HepG2 (cell line): ENCODE results near the gene IL1A. TPM values are rescaled to one million over a fixed set of nuclear protein-coding genes. Genes with fewer than 3 reads are reported as not detected.

Source experiments
- ATAC-seq: fragments of 200-7000 bp; cut with Tn5 transposase; 3 replicates; pipeline ENCODE4 v1.9.1; 2020; ENCODE audit warnings: mild to moderate bottlenecking, moderate library complexity
- BruUV-seq: library from RNA; stranded (reverse); fragments of 400-500 nt; replicated peaks from 2 replicates; lab custom pipeline; 2021; lab: Mats Ljungman, UMichigan
- CTCF ChIA-PET: fragments of 300-600 bp; formaldehyde crosslinking; extraction: SDS; loops from one replicate; lab custom pipeline; 2021; ENCODE audit warnings: low total read pairs, inconsistent platforms, low intra/inter-chr PET ratio; lab: Yijun Ruan, JAX
- POLR2A ChIA-PET: fragments of 350-600 bp; sonication (Branson Sonifier 250); formaldehyde crosslinking; loops from one replicate; lab custom pipeline; 2020; ENCODE audit warnings: antibody characterized with exemption, inconsistent platforms; lab: Yijun Ruan, JAX
- DNase-seq: peaks from one replicate; pipeline ENCODE4 v3.0.0-alpha.2; 2015; ENCODE audit warnings: low spot score
- FAIRE-seq: peaks from 3 replicates; lab custom pipeline; 2011; peaks lifted over from hg19 to GRCh38; lab: Jason Lieb, UNC
- H2AFZ ChIP-seq: one replicate; pipeline ENCODE4 v1.6.1; 2011; ENCODE audit warnings: low read length, inconsistent platforms
- H3K27ac ChIP-seq: fragments of 300-600 bp; 3 replicates; pipeline ENCODE4 v1.8.0; 2011; ENCODE audit warnings: mixed run types, mild to moderate bottlenecking, mixed read lengths, low read length, inconsistent platforms; ENCODE audit not compliant: insufficient read depth; ENCODE audit errors: extremely low read length
- H3K27me3 ChIP-seq, 2 experiments: fragments of 200-600 bp in 1 of 2; 2 replicates in 1 of 2; 3 replicates in 1 of 2; pipeline versions ENCODE4 v1.6.0 to v1.8.0; 2011; ENCODE audit warnings: low read length in 2 of 2, mild to moderate bottlenecking in 2 of 2, moderate library complexity in 2 of 2, inconsistent platforms in 1 of 2; ENCODE audit not compliant: insufficient read depth in 2 of 2, control insufficient read depth in 1 of 2
- H3K36me3 ChIP-seq, 2 experiments: fragments of 200-600 bp in 1 of 2; replicated peaks in 1 of 2; 2 replicates in 1 of 2; 3 replicates in 1 of 2; pipeline versions ENCODE4 v1.5.1 to v1.8.0; 2011; ENCODE audit warnings: low read length in 2 of 2, inconsistent platforms in 1 of 2; ENCODE audit not compliant: insufficient read depth in 2 of 2, control insufficient read depth in 1 of 2
- H3K4me1 ChIP-seq: 2 replicates; pipeline ENCODE4 v1.5.1; 2012; ENCODE audit warnings: low read length, inconsistent platforms; ENCODE audit not compliant: insufficient read depth
- H3K4me2 ChIP-seq: 2 replicates; pipeline ENCODE4 v1.6.0; 2011; ENCODE audit warnings: low read depth, low read length, inconsistent platforms
- H3K4me3 ChIP-seq, 3 experiments: fragments of 200-600 bp in 1 of 3; sonication (generic), shearing (Covaris generic) in 1 of 3; replicated peaks in 1 of 3; 2 replicates each; pipeline ENCODE4 v1.5.1; 2011 to 2016; ENCODE audit warnings: low read length in 3 of 3, inconsistent platforms in 2 of 3, low read depth in 2 of 3, mild to moderate bottlenecking in 2 of 3, control low read depth in 1 of 3, mixed read lengths in 1 of 3; ENCODE audit not compliant: insufficient read depth in 1 of 3
- H3K79me2 ChIP-seq: one replicate; pipeline ENCODE4 v1.6.1; 2011; ENCODE audit warnings: low read length, inconsistent platforms; ENCODE audit not compliant: insufficient read depth
- H3K9ac ChIP-seq: 2 replicates; pipeline ENCODE4 v1.6.0; 2011; ENCODE audit warnings: mild to moderate bottlenecking, low read depth, low read length, inconsistent platforms; ENCODE audit not compliant: insufficient read depth
- H3K9me3 ChIP-seq: 2 replicates; pipeline ENCODE4 v1.5.1; 2012; ENCODE audit warnings: mild to moderate bottlenecking, low read length
- H4K20me1 ChIP-seq: 2 replicates; pipeline ENCODE4 v1.6.0; 2011; ENCODE audit warnings: inconsistent platforms, mild to moderate bottlenecking, low read length, moderate library complexity; ENCODE audit not compliant: insufficient read depth
- BHLHE40 ChIP-seq: IDR thresholded peaks from 2 replicates; pipeline ENCODE4 v1.6.1; 2011; ENCODE audit warnings: low read length, improper control_type of control experiment
- HNRNPL ChIP-seq: fragments of 200-400 bp; formaldehyde crosslinking; IDR thresholded peaks from 2 replicates; pipeline ENCODE4 v1.6.1; 2017; ENCODE audit warnings: mild to moderate bottlenecking, low read depth, low read length
- NR2F6 ChIP-seq, 2 experiments: IDR thresholded peaks; 2 replicates each; pipeline ENCODE4 v1.6.1; 2016; ENCODE audit warnings: antibody characterized with exemption in 1 of 2, mild to moderate bottlenecking in 1 of 2
- PRMT3 ChIP-seq: sonication (generic); formaldehyde crosslinking; IDR thresholded peaks from 2 replicates; pipeline ENCODE4 v1.8.1; 2022; ENCODE audit warnings: low read depth, mild to moderate bottlenecking, moderate library complexity, missing genetic modification reagents, borderline replicate concordance
- SALL1 ChIP-seq: sonication (generic); formaldehyde crosslinking; IDR thresholded peaks from 2 replicates; pipeline ENCODE4 v1.8.0; 2022; ENCODE audit warnings: mild to moderate bottlenecking, missing genetic modification reagents
- TFAP4 ChIP-seq: sonication (generic); IDR thresholded peaks from 2 replicates; pipeline ENCODE4 v1.6.1; 2016; ENCODE audit warnings: low read depth, borderline replicate concordance
- TFDP1 ChIP-seq: IDR thresholded peaks from 2 replicates; pipeline ENCODE4 v1.6.1; 2016; ENCODE audit warnings: missing compliant biosample characterization, missing genetic modification reagents, borderline replicate concordance
- ZNF263 ChIP-seq: sonication (generic); formaldehyde crosslinking; IDR thresholded peaks from 2 replicates; pipeline ENCODE4 v1.4.0; 2020; ENCODE audit warnings: missing genetic modification reagents
- ZNF615 ChIP-seq: sonication (generic); formaldehyde crosslinking; IDR thresholded peaks from 2 replicates; pipeline ENCODE4 v1.5.0; 2020; ENCODE audit warnings: mild to moderate bottlenecking, missing genetic modification reagents, borderline replicate concordance
- ZNF816 ChIP-seq: sonication (generic); formaldehyde crosslinking; IDR thresholded peaks from 2 replicates; pipeline ENCODE4 v1.8.0; 2022; ENCODE audit warnings: missing genetic modification reagents, mild to moderate bottlenecking, borderline replicate concordance
- WGBS: methylation state at CpG from one replicate; pipeline ENCODE4 v1.1.6; 2017; ENCODE audit warnings: low lambda C conversion rate; 5-methylcytosine and 5-hydroxymethylcytosine counted together
- in situ Hi-C: cut with HindIII; loops from 2 replicates; pipeline ENCODE4 v1.10.0; 2017; ENCODE audit warnings: low pct_unique_long_range_greater_than_20kb; ENCODE audit not compliant: extremely low pct_ligation_motif_present
- intact Hi-C: fragments of 100-400 bp; cut with micrococcal nuclease; formaldehyde crosslinking; loops from one replicate; pipeline ENCODE4 v1.10.0; 2022; ENCODE audit not compliant: unreplicated experiment
- polyA plus RNA-seq, 8 experiments: library from polyadenylated mRNA; depleted of rRNA in 3 of 8; stranded (reverse) in 7 of 8; unstranded in 1 of 8; fragments of >200 nt; fragmentation: Illumina TruSeq in 4 of 8; extraction: Trizol in 4 of 8; gene quantifications; 2 replicates each; pipeline versions ENCODE4 v1.2.1 to v1.2.3, GENCODE V29; 2011 to 2016; ENCODE audit warnings: low read depth in 4 of 8, missing spikeins in 1 of 8, mixed read lengths in 1 of 8; ENCODE audit not compliant: insufficient read depth in 1 of 8
- total RNA-seq, 5 experiments: library from RNA; depleted of rRNA; stranded (reverse); fragments of >200 nt; fragmentation: Illumina TruSeq; extraction: Trizol; gene quantifications; 2 replicates each; pipeline ENCODE4 v1.2.3, GENCODE V29; 2016; ENCODE audit warnings: low read depth in 1 of 5
- TF ChIP-seq, protein P1 (sequence below): fragments of 450-650 bp; IDR thresholded peaks from 2 replicates; pipeline ENCODE4 v1.6.1; 2017
- TF ChIP-seq, protein P2 (sequence below): sonication (generic); formaldehyde crosslinking; IDR thresholded peaks from 2 replicates; pipeline ENCODE4 v1.8.1; 2023; ENCODE audit warnings: mild to moderate bottlenecking, inconsistent platforms, moderate library complexity, missing genetic modification reagents, borderline replicate concordance
- TF ChIP-seq, protein P3 (sequence below): sonication (generic); formaldehyde crosslinking; IDR thresholded peaks from 2 replicates; pipeline ENCODE4 v1.4.0; 2020; ENCODE audit warnings: missing genetic modification reagents, low read depth, mild to moderate bottlenecking, borderline replicate concordance

The IL1A gene
- total and polyA plus RNA-seq, 2 of the 13 experiments (the other 11 are each of a cell fraction or from before 2014, with no cell fraction given) = not detected

DNA sequence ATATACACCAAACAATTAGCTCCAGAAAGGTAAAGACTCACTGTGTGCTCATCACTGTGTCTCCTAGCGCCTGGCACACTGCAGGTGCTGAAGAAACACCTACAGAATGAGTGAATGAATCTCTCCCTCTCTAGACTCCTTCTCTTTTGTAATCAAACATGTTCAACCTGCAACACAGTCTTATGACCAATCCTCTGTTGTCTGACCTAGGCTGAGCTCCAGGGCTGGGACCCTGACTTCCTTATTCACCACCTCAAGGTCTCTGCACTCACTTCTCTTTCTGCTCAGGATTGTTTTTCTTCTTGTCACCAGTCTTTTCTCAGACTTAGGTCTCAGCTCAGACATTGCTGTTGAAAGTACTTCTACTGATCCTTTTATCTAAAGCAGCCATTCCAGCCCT is 29.7 kb downstream of the IL1A start (continued):
- TF ChIP-seq ZNF816 = no peak

GRCh38 chr2:112752667-112753066 is 31.6 kb downstream of the IL1A start:
- Histone ChIP-seq H3K79me2 (peaks cover 11% of the 10 kb centered on the region), H3K36me3 (peaks cover 9 to 63% of the 10 kb centered on the region in 2 experiments), H4K20me1 (no peaks in the 10 kb centered on the region), H3K9me3 (no peaks in the 10 kb centered on the region), H3K4me3 (no peak overlapping the region), H3K9ac (no peak overlapping the region), H2AFZ (no peak overlapping the region), H3K27ac (peak overlapping the region; percentile 62), H3K4me2 (no peak overlapping the region), H3K27me3 (no peaks in the 10 kb centered on the region), H3K4me1 (peaks cover 32% of the 10 kb centered on the region)
- ChIA-PET POLR2A (no interaction called here), CTCF (no interaction called here)
- ATAC-seq (no peak), FAIRE-seq (no peak), DNase-seq (no peak)
- 93% methylated on average over 4 of the region's 4 CpGs for WGBS
- TF ChIP-seq ZNF615 (no peak), TFDP1 (no peak), NR2F6 (IDR thresholded peaks at IDR 0.05) (no peak), NR2F6 (CRISPR knock-in tag; IDR thresholded peaks at IDR 0.05) (no peak), PRMT3 (CRISPR knock-in tag) (no peak), SALL1 (CRISPR knock-in tag) (no peak), BHLHE40 (no peak), ZNF263 (CRISPR knock-in tag) (no peak), TFAP4 (no peak), HNRNPL (no peak)
- TF ChIP-seq, protein P1, sequence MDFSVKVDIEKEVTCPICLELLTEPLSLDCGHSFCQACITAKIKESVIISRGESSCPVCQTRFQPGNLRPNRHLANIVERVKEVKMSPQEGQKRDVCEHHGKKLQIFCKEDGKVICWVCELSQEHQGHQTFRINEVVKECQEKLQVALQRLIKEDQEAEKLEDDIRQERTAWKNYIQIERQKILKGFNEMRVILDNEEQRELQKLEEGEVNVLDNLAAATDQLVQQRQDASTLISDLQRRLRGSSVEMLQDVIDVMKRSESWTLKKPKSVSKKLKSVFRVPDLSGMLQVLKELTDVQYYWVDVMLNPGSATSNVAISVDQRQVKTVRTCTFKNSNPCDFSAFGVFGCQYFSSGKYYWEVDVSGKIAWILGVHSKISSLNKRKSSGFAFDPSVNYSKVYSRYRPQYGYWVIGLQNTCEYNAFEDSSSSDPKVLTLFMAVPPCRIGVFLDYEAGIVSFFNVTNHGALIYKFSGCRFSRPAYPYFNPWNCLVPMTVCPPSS = no peak
- TF ChIP-seq, protein P2, sequence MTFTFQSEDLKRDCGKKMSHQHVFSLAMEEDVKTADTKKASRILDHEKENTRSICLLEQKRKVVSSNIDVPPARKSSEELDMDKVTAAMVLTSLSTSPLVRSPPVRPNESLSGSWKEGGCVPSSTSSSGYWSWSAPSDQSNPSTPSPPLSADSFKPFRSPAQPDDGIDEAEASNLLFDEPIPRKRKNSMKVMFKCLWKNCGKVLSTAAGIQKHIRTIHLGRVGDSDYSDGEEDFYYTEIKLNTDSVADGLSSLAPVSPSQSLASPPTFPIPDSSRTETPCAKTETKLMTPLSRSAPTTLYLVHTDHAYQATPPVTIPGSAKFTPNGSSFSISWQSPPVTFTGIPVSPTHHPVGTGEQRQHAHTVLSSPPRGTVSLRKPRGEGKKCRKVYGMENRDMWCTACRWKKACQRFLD = no peak
- TF ChIP-seq, protein P3, sequence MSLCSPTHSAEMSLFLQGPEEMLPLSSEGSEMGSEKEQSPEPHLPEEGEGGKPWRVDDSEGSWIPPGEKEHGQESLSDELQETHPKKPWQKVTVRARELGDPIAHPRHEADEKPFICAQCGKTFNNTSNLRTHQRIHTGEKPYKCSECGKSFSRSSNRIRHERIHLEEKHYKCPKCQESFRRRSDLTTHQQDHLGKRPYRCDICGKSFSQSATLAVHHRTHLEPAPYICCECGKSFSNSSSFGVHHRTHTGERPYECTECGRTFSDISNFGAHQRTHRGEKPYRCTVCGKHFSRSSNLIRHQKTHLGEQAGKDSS = no peak
- intact Hi-C loops (no loop called here), in situ Hi-C loops (loop anchor here (5.0 kb wide), 2 partner anchors 125 to 190 kb away; no protein-coding TSS in a partner anchor)
- BruUV-seq = no TSS peak
